NT2/D1 (cell line): ENCODE results near the gene CARD14.

ENCODE experiments used
- DNase-seq: peaks from one replicate; pipeline ENCODE4 v3.0.0-alpha.2; 2011; ENCODE audit warnings: low read depth, low spot score
- H3K27me3 ChIP-seq: 2 replicates; pipeline ENCODE4 v1.6.0; 2011; ENCODE audit warnings: mild to moderate bottlenecking; ENCODE audit not compliant: insufficient read length, insufficient read depth
- H3K36me3 ChIP-seq: 2 replicates; pipeline ENCODE4 v1.6.1; 2011; ENCODE audit warnings: mild to moderate bottlenecking, low read length, mixed read lengths; ENCODE audit not compliant: insufficient read depth, insufficient read length
- H3K4me1 ChIP-seq: 2 replicates; pipeline ENCODE4 v1.5.1; 2011; ENCODE audit not compliant: insufficient read depth, insufficient read length
- H3K4me3 ChIP-seq: 2 replicates; pipeline ENCODE4 v1.5.1; 2011; ENCODE audit warnings: low read depth; ENCODE audit not compliant: insufficient read length
- H3K9ac ChIP-seq: 2 replicates; pipeline ENCODE4 v1.6.0; 2011; ENCODE audit warnings: low read depth; ENCODE audit not compliant: insufficient read length
- H3K9me3 ChIP-seq: 2 replicates; pipeline ENCODE4 v1.5.1; 2011; ENCODE audit warnings: mild to moderate bottlenecking, low read length; ENCODE audit not compliant: insufficient read depth
- SUZ12 ChIP-seq: IDR thresholded peaks from 2 replicates; pipeline ENCODE4 v1.6.1; 2011; ENCODE audit not compliant: insufficient read length, insufficient read depth; ENCODE audit errors: extremely low read depth
- YY1 ChIP-seq: IDR thresholded peaks from 2 replicates; pipeline ENCODE4 v1.6.1; 2011; ENCODE audit not compliant: insufficient read length, insufficient read depth
- ZNF274 ChIP-seq: IDR thresholded peaks from 2 replicates; pipeline ENCODE4 v1.6.1; 2011; ENCODE audit warnings: mild to moderate bottlenecking, low read depth, low read length

Gene CARD14

GRCh38 chr17:80220054-80220735 is 50.4 kb downstream of the CARD14 start, which contains the start of the genes SGSH and SLC26A11:
Gene SGSH, minus strand, starts transcription at chr17:80220333. Its CDS starts 20 bp downstream, at chr17:80220313.
Gene SLC26A11, plus strand, starts transcription at chr17:80220427. Its CDS starts 1,134 bp downstream, at chr17:80221561.
- Histone ChIP-seq H3K4me1 (peaks cover 10% of the 10 kb centered on the region), H3K9me3 (no peaks in the 10 kb centered on the region), H3K4me3 (peak within 1 kb of the TSS; percentile 84), H3K9ac (peak within 1 kb of the TSS; percentile 96), H3K36me3 (peaks cover 51% of the 10 kb centered on the region), H3K27me3 (no peaks in the 10 kb centered on the region)
- peak; percentile 44 for DNase-seq
- TF ChIP-seq YY1: no peak
- TF ChIP-seq ZNF274: no peak
- no peak for TF ChIP-seq SUZ12

GRCh38 chr17:80220736-80221215 is 50.9 kb downstream of the CARD14 start:
- TF ChIP-seq ZNF274 (no peak), YY1 (no peak), SUZ12 (no peak)
- peak overlapping the region; percentile 77 for H3K9ac ChIP-seq
- no peaks in the 10 kb centered on the region for H3K9me3 ChIP-seq
- no peak for DNase-seq
- peak overlapping the region; percentile 84 for H3K4me3 ChIP-seq
- peaks cover 48% of the 10 kb centered on the region for H3K36me3 ChIP-seq
- H3K27me3 ChIP-seq: no peaks in the 10 kb centered on the region
- peaks cover 13% of the 10 kb centered on the region for H3K4me1 ChIP-seq

GRCh38 chr17:80221351-80222105 is 51.7 kb downstream of the CARD14 start:
- peaks cover 42% of the 10 kb centered on the region for H3K36me3 ChIP-seq
- H3K4me1 ChIP-seq: peaks cover 13% of the 10 kb centered on the region
- H3K9ac ChIP-seq: peak overlapping the region; percentile 77
- H3K4me3 ChIP-seq: peak overlapping the region; percentile 84
- H3K27me3 ChIP-seq: no peaks in the 10 kb centered on the region
- H3K9me3 ChIP-seq: no peaks in the 10 kb centered on the region
- TF ChIP-seq ZNF274: no peak
- TF ChIP-seq SUZ12: no peak
- TF ChIP-seq YY1: no peak
- no peak for DNase-seq

- Histone ChIP-seq H3K36me3 (peaks cover 44% of the 10 kb centered on the region), H3K4me1 (peaks cover 17% of the 10 kb centered on the region), H3K4me3 (no peak overlapping the region), H3K27me3 (no peaks in the 10 kb centered on the region), H3K9me3 (no peaks in the 10 kb centered on the region), H3K9ac (no peak overlapping the region)
- no peak for DNase-seq
- no peak for TF ChIP-seq SUZ12
- TF ChIP-seq ZNF274: no peak
- no peak for TF ChIP-seq YY1
Measured at GRCh38 chr17:80222376-80223141, 52.7 kb downstream of the CARD14 start.

GRCh38 chr17:80223142-80223815 is 53.4 kb downstream of the CARD14 start:
- H3K9ac ChIP-seq: no peak overlapping the region
- no peak overlapping the region for H3K4me3 ChIP-seq
- H3K4me1 ChIP-seq: peaks cover 20% of the 10 kb centered on the region
- H3K9me3 ChIP-seq: no peaks in the 10 kb centered on the region
- H3K27me3 ChIP-seq: no peaks in the 10 kb centered on the region
- TF ChIP-seq ZNF274: no peak
- no peak for TF ChIP-seq SUZ12
- TF ChIP-seq YY1: no peak
- no peak for DNase-seq
- peaks cover 42% of the 10 kb centered on the region for H3K36me3 ChIP-seq

- H3K9me3 ChIP-seq: no peaks in the 10 kb centered on the region
- no peak overlapping the region for H3K9ac ChIP-seq
- DNase-seq: no peak
Measured at GRCh38 chr17:80223838-80224497, 54.1 kb downstream of the CARD14 start.

More at GRCh38 chr17:80223838-80224497, 54.1 kb downstream of the CARD14 start:
- Histone ChIP-seq H3K27me3 (no peaks in the 10 kb centered on the region), H3K4me3 (no peak overlapping the region), H3K4me1 (peaks cover 20% of the 10 kb centered on the region), H3K36me3 (peaks cover 45% of the 10 kb centered on the region)
- TF ChIP-seq ZNF274 (no peak), SUZ12 (no peak), YY1 (no peak)
